ENCODE results near the gene OSTN. TPM values are rescaled to one million over a fixed set of nuclear protein-coding genes. Genes with fewer than 3 reads are reported as not detected.

OSTN gene
- total RNA-seq, 4 donors from 2014 or later, result not detected

GRCh38 chr3:191275751-191276150 lies 76.7 kb downstream of the OSTN start:
- H3K4me3 ChIP-seq, result no peak overlapping the region
- no peaks in the 10 kb centered on the region for H3K36me3 ChIP-seq
- DNase-seq (ENCODE audit: extremely low spot score), result no peak
- no peak overlapping the region for H3K27ac ChIP-seq (replicated peaks in 1 of 4)
- no peaks in the 10 kb centered on the region for H3K4me1 ChIP-seq
- no peaks in the 10 kb centered on the region for H3K9me3 ChIP-seq
- TF ChIP-seq EP300 (IDR thresholded peaks at IDR 0.05) (no peak), POLR2A (IDR thresholded peaks at IDR 0.05; ENCODE audit: low read depth) (no peak), POLR2AphosphoS5 (IDR thresholded peaks at IDR 0.05) (no peak)
- intact Hi-C loops (cut with DNase I), result no loop called here
- no peaks in the 10 kb centered on the region for H3K27me3 ChIP-seq

- intact Hi-C loops (cut with DNase I), result no loop called here
- DNase-seq (ENCODE audit: extremely low spot score), result no peak
- no peaks in the 10 kb centered on the region for H3K36me3 ChIP-seq
- H3K27me3 ChIP-seq, result no peaks in the 10 kb centered on the region
- TF ChIP-seq POLR2A (IDR thresholded peaks at IDR 0.05; ENCODE audit: low read depth) (no peak), CTCF (IDR thresholded peaks at IDR 0.05) (no peak)
- H3K4me1 ChIP-seq, result no peaks in the 10 kb centered on the region
- H3K4me3 ChIP-seq, result no peak overlapping the region
- no peaks in the 10 kb centered on the region for H3K9me3 ChIP-seq
- H3K27ac ChIP-seq (replicated peaks in 1 of 4), result no peak overlapping the region
- WGBS, result 56% methylated on average over 1 of the region's 1 CpG
Observed at GRCh38 chr3:191280111-191280510, 81.1 kb downstream of the OSTN start.

- intact Hi-C loops (cut with DNase I), result no loop called here
- H3K27me3 ChIP-seq, result no peaks in the 10 kb centered on the region
- no peak for DNase-seq (ENCODE audit: extremely low spot score)
- no peaks in the 10 kb centered on the region for H3K36me3 ChIP-seq
- H3K4me3 ChIP-seq, result no peak overlapping the region
- no peaks in the 10 kb centered on the region for H3K4me1 ChIP-seq
- H3K9me3 ChIP-seq, result no peaks in the 10 kb centered on the region
- no peak for TF ChIP-seq POLR2AphosphoS5 (IDR thresholded peaks at IDR 0.05)
- TF ChIP-seq CTCF (IDR thresholded peaks at IDR 0.05), result no peak
- TF ChIP-seq POLR2A (IDR thresholded peaks at IDR 0.05; ENCODE audit: low read depth), result no peak
- TF ChIP-seq EP300 (IDR thresholded peaks at IDR 0.05), result no peak
- H3K27ac ChIP-seq (replicated peaks in 1 of 4), result no peak overlapping the region
Observed at GRCh38 chr3:191280882-191281281, 81.8 kb downstream of the OSTN start.

DNA sequence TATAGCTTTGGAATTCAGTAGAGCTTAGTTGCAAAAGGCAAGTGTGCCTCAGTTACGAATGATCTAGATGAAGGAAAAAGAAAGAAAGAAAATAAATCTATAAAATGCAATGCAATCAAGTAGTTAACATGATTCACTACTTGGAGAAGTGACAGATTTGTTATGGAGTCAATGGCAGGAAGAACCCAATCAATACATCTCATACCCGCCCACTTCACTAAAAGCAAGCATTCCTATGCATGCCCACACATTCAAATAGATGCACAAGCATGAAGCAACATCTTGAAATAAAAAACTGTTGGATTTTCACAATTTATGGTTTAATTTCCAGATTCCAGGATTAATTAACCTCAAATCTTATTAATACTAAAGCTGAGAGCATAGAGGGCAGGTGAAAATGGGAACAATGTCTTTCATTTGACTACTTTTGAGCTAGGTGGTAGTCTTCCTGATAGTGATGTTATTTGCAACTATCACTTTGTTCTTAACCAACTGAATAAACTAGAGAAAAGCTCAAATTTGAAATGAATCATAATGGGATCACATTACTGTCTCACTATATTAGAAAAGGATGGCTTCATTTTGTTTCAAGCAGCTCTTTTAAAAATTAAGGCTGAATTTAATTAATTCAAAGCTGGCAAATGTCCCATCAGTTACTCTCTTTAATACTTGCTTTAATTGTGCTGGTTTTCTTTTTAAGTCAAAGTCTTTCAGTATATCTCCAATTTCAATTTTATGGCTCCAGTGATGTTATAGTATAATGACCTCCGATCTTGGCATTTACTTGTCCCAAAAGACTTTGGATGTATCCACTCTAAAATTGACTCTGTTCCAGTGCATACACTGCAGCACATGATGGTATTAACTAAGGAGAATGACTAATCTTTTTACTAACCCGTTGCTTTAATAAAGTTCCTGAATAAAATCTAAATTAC lies 83.5 kb downstream of the OSTN start:
- H3K27ac ChIP-seq (replicated peaks in 1 of 4), result no peak overlapping the region
- no peaks in the 10 kb centered on the region for H3K36me3 ChIP-seq
- H3K9me3 ChIP-seq, result no peaks in the 10 kb centered on the region
- no peaks in the 10 kb centered on the region for H3K27me3 ChIP-seq
- no peak for TF ChIP-seq CTCF (IDR thresholded peaks at IDR 0.05)
- TF ChIP-seq POLR2A (IDR thresholded peaks at IDR 0.05; ENCODE audit: low read depth), result no peak
- TF ChIP-seq EP300 (IDR thresholded peaks at IDR 0.05), result no peak
- TF ChIP-seq POLR2AphosphoS5 (IDR thresholded peaks at IDR 0.05), result no peak
- H3K4me3 ChIP-seq, result no peak overlapping the region
- H3K4me1 ChIP-seq, result no peaks in the 10 kb centered on the region
- 67% methylated on average over 4 of the region's 4 CpGs for WGBS
- DNase-seq (ENCODE audit: extremely low spot score), result no peak
- intact Hi-C loops (cut with DNase I), result no loop called here

DNA sequence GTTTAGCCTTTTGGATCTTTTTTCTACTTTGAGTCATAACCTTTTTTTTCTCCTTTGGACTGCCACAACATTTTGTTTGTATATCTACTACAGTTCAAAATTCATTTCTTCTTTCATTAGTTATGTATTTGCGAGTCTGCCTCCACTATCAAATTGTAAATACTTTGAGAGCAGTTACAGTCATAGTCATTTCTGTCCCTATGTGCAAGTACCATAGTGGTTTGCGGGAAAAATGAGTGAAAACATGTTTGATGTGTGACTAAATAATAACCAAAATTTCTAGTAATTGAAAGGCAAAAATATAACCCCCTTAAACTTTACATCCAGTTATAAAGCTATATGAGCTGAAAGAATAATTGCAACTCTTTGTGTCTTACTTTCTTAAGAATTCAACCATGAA lies 84.4 kb downstream of the OSTN start:
- Histone ChIP-seq H3K4me3 (no peak overlapping the region), H3K36me3 (no peaks in the 10 kb centered on the region), H3K27ac (replicated peaks in 1 of 4) (no peak overlapping the region), H3K9me3 (no peaks in the 10 kb centered on the region), H3K27me3 (no peaks in the 10 kb centered on the region), H3K4me1 (no peaks in the 10 kb centered on the region)
- intact Hi-C loops (cut with DNase I), result no loop called here
- DNase-seq (ENCODE audit: extremely low spot score), result no peak
- 93% methylated on average over 2 of the region's 2 CpGs for WGBS
- TF ChIP-seq CTCF (IDR thresholded peaks at IDR 0.05), result no peak
- no peak for TF ChIP-seq POLR2AphosphoS5 (IDR thresholded peaks at IDR 0.05)
- TF ChIP-seq POLR2A (IDR thresholded peaks at IDR 0.05; ENCODE audit: low read depth), result no peak
- TF ChIP-seq EP300 (IDR thresholded peaks at IDR 0.05), result no peak
